ENCODE measurements around the gene HBG1. TPM values are rescaled to one million over a fixed set of nuclear protein-coding genes. Genes with fewer than 3 reads are reported as not detected.

HBG1 gene
- total and polyA plus RNA-seq, 2 experiments from 2014 or later, result not detected

DNA sequence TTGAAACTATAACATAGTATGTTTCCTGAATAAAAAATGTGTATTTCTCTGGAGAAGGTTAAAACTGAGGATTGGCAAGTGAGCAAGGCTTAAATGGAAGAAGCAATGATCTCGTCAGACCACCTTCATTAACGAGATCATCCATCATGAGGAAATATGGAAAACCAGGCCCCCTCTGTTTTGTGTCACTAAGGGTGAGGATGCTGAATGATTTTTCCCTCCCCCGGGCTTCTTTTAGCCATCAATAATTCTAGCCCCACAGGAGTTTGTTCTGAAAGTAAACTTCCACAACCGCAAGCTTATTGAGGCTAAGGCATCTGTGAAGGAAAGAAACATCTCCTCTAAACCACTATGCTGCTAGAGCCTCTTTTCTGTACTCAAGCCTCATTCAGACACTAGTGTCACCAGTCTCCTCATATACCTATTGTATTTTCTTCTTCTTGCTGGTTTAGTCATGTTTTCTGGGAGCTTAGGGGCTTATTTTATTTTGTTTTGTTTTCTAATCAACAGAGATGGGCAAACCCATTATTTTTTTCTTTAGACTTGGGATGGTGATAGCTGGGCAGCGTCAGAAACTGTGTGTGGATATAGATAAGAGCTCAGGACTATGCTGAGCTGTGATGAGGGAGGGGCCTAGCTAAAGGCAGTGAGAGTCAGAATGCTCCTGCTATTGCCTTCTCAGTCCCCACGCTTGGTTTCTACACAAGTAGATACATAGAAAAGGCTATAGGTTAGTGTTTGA is 25.9 kb upstream of the HBG1 start (continued):
- TF ChIP-seq, protein P1, sequence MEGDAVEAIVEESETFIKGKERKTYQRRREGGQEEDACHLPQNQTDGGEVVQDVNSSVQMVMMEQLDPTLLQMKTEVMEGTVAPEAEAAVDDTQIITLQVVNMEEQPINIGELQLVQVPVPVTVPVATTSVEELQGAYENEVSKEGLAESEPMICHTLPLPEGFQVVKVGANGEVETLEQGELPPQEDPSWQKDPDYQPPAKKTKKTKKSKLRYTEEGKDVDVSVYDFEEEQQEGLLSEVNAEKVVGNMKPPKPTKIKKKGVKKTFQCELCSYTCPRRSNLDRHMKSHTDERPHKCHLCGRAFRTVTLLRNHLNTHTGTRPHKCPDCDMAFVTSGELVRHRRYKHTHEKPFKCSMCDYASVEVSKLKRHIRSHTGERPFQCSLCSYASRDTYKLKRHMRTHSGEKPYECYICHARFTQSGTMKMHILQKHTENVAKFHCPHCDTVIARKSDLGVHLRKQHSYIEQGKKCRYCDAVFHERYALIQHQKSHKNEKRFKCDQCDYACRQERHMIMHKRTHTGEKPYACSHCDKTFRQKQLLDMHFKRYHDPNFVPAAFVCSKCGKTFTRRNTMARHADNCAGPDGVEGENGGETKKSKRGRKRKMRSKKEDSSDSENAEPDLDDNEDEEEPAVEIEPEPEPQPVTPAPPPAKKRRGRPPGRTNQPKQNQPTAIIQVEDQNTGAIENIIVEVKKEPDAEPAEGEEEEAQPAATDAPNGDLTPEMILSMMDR (conservative IDR thresholded peaks at IDR 0.05; ENCODE audit: low read depth in 2 of 2), result no peak
- TF ChIP-seq ZNF331 (CRISPR knock-in tag; IDR thresholded peaks at IDR 0.05; ENCODE audit: low read depth) (no peak), NANOG (IDR thresholded peaks at IDR 0.05; ENCODE audit: borderline replicate concordance) (no peak), EZH2 (IDR thresholded peaks at IDR 0.05; ENCODE audit: low read depth, unreplicated experiment) (no peak), STAT1 (IDR thresholded peaks at IDR 0.05; ENCODE audit: unreplicated experiment) (no peak), POLR2AphosphoS5 (IDR thresholded peaks at IDR 0.05; ENCODE audit: low read depth) (no peak), JUNB (IDR thresholded peaks at IDR 0.05; ENCODE audit: unreplicated experiment) (no peak)
- TF ChIP-seq, protein P2, sequence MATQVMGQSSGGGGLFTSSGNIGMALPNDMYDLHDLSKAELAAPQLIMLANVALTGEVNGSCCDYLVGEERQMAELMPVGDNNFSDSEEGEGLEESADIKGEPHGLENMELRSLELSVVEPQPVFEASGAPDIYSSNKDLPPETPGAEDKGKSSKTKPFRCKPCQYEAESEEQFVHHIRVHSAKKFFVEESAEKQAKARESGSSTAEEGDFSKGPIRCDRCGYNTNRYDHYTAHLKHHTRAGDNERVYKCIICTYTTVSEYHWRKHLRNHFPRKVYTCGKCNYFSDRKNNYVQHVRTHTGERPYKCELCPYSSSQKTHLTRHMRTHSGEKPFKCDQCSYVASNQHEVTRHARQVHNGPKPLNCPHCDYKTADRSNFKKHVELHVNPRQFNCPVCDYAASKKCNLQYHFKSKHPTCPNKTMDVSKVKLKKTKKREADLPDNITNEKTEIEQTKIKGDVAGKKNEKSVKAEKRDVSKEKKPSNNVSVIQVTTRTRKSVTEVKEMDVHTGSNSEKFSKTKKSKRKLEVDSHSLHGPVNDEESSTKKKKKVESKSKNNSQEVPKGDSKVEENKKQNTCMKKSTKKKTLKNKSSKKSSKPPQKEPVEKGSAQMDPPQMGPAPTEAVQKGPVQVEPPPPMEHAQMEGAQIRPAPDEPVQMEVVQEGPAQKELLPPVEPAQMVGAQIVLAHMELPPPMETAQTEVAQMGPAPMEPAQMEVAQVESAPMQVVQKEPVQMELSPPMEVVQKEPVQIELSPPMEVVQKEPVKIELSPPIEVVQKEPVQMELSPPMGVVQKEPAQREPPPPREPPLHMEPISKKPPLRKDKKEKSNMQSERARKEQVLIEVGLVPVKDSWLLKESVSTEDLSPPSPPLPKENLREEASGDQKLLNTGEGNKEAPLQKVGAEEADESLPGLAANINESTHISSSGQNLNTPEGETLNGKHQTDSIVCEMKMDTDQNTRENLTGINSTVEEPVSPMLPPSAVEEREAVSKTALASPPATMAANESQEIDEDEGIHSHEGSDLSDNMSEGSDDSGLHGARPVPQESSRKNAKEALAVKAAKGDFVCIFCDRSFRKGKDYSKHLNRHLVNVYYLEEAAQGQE (IDR thresholded peaks at IDR 0.05; ENCODE audit: unreplicated experiment), result no peak
- TF ChIP-seq, protein P3, sequence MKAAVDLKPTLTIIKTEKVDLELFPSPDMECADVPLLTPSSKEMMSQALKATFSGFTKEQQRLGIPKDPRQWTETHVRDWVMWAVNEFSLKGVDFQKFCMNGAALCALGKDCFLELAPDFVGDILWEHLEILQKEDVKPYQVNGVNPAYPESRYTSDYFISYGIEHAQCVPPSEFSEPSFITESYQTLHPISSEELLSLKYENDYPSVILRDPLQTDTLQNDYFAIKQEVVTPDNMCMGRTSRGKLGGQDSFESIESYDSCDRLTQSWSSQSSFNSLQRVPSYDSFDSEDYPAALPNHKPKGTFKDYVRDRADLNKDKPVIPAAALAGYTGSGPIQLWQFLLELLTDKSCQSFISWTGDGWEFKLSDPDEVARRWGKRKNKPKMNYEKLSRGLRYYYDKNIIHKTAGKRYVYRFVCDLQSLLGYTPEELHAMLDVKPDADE (IDR thresholded peaks at IDR 0.05), result no peak

DNA sequence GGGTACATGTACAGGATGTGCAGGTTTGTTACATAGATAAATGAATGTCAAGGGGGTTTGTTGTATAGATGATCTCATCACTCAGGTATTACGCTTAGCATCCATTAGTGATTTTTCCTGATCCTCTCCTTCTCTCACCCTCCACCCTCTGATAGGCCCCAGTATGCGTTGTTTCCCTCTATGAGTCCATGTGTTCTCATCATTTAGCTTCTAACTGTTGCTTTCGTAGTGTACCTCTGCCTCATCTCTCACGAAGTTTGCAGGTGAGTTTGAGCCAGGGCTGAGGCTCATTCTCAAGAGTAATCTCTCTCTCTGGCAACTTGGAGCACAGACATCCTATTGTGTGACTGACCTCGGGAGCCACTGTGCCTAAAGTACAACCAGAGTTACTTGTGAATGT is 24.7 kb upstream of the HBG1 start:
- Histone ChIP-seq H3K27me3 (ENCODE audit: insufficient read depth) (no peaks in the 10 kb centered on the region), H3K4me1 (ENCODE audit: insufficient read depth) (no peaks in the 10 kb centered on the region), H3K79me2 (replicated peaks; ENCODE audit: insufficient read depth) (no peaks in the 10 kb centered on the region), H4K20me1 (replicated peaks; ENCODE audit: insufficient read depth) (no peaks in the 10 kb centered on the region), H3K4me2 (no peak overlapping the region), H2AFZ (peak overlapping the region; percentile 35; the same call in 1 of the 2 replicates), H3K27ac (ENCODE audit: low read depth) (no peak overlapping the region), H3K4me3 (no peak overlapping the region), H3K9me2 (ENCODE audit: insufficient read depth) (no peaks in the 10 kb centered on the region), H3K36me3 (ENCODE audit: insufficient read depth) (no peaks in the 10 kb centered on the region), H3F3A (replicated peaks; ENCODE audit: low read depth) (no peaks in the 10 kb centered on the region)
- H3K9me3 Mint-ChIP-seq, result no peaks in the 10 kb centered on the region
- no peak; the same call in 1 of the 3 replicates for ATAC-seq
- H3K4me3 Mint-ChIP-seq, result no peak overlapping the region
- no peak overlapping the region for H3K27ac Mint-ChIP-seq
- no peaks in the 10 kb centered on the region for H3K27me3 Mint-ChIP-seq (ENCODE audit: insufficient read depth, low read depth, poor library complexity)
- no peak for DNase-seq (ENCODE audit: low spot score)
- no peaks in the 10 kb centered on the region for H3K36me3 Mint-ChIP-seq (ENCODE audit: low read depth)
- H3K4me1 Mint-ChIP-seq, result peaks cover 5% of the 10 kb centered on the region; the same call in 2 of the 3 replicates
- TF ChIP-seq, protein P1 (conservative IDR thresholded peaks at IDR 0.05; ENCODE audit: low read depth in 2 of 2), result no peak
- TF ChIP-seq STAT1 (IDR thresholded peaks at IDR 0.05; ENCODE audit: unreplicated experiment) (no peak), EZH2phosphoT487 (IDR thresholded peaks at IDR 0.05; ENCODE audit: unreplicated experiment) (no peak), NANOG (IDR thresholded peaks at IDR 0.05; ENCODE audit: borderline replicate concordance) (no peak), ZNF331 (CRISPR knock-in tag; IDR thresholded peaks at IDR 0.05; ENCODE audit: low read depth) (no peak)
- TF ChIP-seq, protein P2 (IDR thresholded peaks at IDR 0.05; ENCODE audit: unreplicated experiment), result no peak

Data from GM23338 (cell line).